MCF 10A (cell line): ENCODE results near the gene HCK. TPM values are rescaled to one million over a fixed set of nuclear protein-coding genes. Genes with fewer than 3 reads are reported as not detected.

Source experiments
- BruUV-seq: library from RNA; stranded (reverse); fragments of 400-500 nt; replicated peaks from 2 replicates; lab custom pipeline; 2021; lab: Mats Ljungman, UMichigan
- CTCF ChIA-PET: fragments of 300-600 bp; sonication (Branson Sonifier 250); formaldehyde crosslinking; extraction: SDS; loops from one replicate; lab custom pipeline; 2021; ENCODE audit warnings: antibody characterized with exemption, inconsistent platforms; lab: Yijun Ruan, JAX
- POLR2A ChIA-PET: fragments of 300-600, 350-650 bp; sonication (Branson Sonifier 250); formaldehyde crosslinking; extraction: SDS; loops from one replicate; lab custom pipeline; 2020; ENCODE audit warnings: antibody characterized with exemption, inconsistent platforms; lab: Yijun Ruan, JAX
- DNase-seq: peaks from one replicate; pipeline ENCODE4 v3.0.0-alpha.2; 2018; ENCODE audit not compliant: unreplicated experiment
- H3K27ac Mint-ChIP-seq: one replicate; pipeline ENCODE4 v1.8.0; 2022; ENCODE audit warnings: mild to moderate bottlenecking, low read depth, mixed read lengths; ENCODE audit not compliant: unreplicated experiment
- H3K27me3 Mint-ChIP-seq: one replicate; pipeline ENCODE4 v1.8.0; 2022; ENCODE audit warnings: mixed read lengths; ENCODE audit not compliant: insufficient read depth, unreplicated experiment
- H3K36me3 Mint-ChIP-seq: one replicate; pipeline ENCODE4 v1.8.0; 2022; ENCODE audit warnings: mild to moderate bottlenecking, moderate library complexity, mixed read lengths; ENCODE audit not compliant: insufficient read depth, unreplicated experiment
- H3K4me1 Mint-ChIP-seq: one replicate; pipeline ENCODE4 v1.8.0; 2022; ENCODE audit warnings: mixed read lengths; ENCODE audit not compliant: insufficient read depth, unreplicated experiment
- H3K4me3 Mint-ChIP-seq: one replicate; pipeline ENCODE4 v1.8.0; 2022; ENCODE audit warnings: mild to moderate bottlenecking, moderate library complexity, mixed read lengths; ENCODE audit not compliant: unreplicated experiment
- H3K9me3 Mint-ChIP-seq: one replicate; pipeline ENCODE4 v1.8.0; 2022; ENCODE audit warnings: mixed read lengths; ENCODE audit not compliant: unreplicated experiment
- intact Hi-C: fragments of 100-400 bp; cut with micrococcal nuclease; formaldehyde crosslinking; loops from 2 replicates; pipeline ENCODE4 v1.14.1; 2022
- total RNA-seq: library from RNA; stranded (reverse); gene quantifications from 2 replicates; pipeline ENCODE4 v1.2.3, GENCODE V29; 2022
- TF ChIP-seq, protein P1 (sequence below): fragments of 200-600 bp; IDR thresholded peaks from one replicate; pipeline ENCODE4 v1.8.0; 2022; ENCODE audit warnings: antibody characterized with exemption, mild to moderate bottlenecking; ENCODE audit not compliant: unreplicated experiment

HCK gene
- total RNA-seq, 1 experiment from 2014 or later: not detected

DNA sequence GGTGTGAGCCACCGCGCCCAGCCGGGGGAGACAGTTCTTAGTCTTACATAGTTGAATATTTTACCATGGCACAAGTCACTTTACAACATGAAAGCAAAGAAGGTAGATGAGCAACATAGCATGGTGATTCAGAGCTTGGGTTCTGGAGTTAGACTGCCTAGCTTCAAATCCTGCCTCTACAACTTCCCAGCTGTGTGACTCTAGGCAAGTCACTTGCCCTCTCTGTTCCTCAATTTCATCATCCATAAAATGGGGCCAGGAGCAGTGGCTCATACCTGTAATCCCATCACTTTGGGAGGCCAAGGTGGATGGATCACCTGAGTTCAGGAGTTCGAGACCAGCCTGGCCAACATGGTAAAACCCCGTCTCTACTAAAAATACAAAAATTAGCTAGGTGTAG lies 26.3 kb downstream of the HCK start:
- BruUV-seq: no TSS peak
- POLR2A ChIA-PET: interaction anchor here (0.6 kb wide), 1 partner anchor 23 kb away, joined by 3 read pairs; no protein-coding TSS in a partner anchor
- CTCF ChIA-PET: interaction anchor here (1.1 to 6.2 kb wide), 3 partner anchors 14 to 48 kb away, joined by 3 to 69 read pairs (median 3); no protein-coding TSS in a partner anchor

DNA sequence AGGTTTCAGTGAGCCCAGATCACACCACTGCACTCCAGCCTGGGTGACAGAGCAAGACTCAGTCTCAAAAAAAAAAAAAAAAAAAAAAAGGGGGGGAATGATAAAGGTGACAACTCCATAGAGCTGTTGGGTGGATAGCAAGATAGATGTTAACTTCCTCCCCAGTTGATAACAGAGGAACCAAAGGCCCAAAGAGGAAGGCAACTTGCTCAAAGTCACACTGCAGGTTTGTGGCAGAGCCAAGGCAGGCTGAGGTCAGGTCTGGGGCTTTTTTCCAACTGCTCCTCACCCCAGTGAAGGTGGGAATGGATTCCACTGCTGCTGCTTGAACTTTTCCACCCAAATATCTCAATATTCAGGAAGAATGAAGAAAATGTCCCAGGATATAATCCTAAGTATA lies 26.7 kb downstream of the HCK start:
- ChIA-PET POLR2A (interaction anchor here (0.6 kb wide), 1 partner anchor 23 kb away, joined by 3 read pairs; no protein-coding TSS in a partner anchor), CTCF (interaction anchor here (0.6 to 6.2 kb wide), 5 partner anchors 13 to 48 kb away, joined by 3 to 69 read pairs (median 3); no protein-coding TSS in a partner anchor)
- TF ChIP-seq, protein P1, sequence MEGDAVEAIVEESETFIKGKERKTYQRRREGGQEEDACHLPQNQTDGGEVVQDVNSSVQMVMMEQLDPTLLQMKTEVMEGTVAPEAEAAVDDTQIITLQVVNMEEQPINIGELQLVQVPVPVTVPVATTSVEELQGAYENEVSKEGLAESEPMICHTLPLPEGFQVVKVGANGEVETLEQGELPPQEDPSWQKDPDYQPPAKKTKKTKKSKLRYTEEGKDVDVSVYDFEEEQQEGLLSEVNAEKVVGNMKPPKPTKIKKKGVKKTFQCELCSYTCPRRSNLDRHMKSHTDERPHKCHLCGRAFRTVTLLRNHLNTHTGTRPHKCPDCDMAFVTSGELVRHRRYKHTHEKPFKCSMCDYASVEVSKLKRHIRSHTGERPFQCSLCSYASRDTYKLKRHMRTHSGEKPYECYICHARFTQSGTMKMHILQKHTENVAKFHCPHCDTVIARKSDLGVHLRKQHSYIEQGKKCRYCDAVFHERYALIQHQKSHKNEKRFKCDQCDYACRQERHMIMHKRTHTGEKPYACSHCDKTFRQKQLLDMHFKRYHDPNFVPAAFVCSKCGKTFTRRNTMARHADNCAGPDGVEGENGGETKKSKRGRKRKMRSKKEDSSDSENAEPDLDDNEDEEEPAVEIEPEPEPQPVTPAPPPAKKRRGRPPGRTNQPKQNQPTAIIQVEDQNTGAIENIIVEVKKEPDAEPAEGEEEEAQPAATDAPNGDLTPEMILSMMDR: no peak
- Mint-ChIP-seq H3K9me3 (no peaks in the 10 kb centered on the region), H3K27me3 (peaks cover 79% of the 10 kb centered on the region), H3K36me3 (no peaks in the 10 kb centered on the region), H3K4me3 (no peak overlapping the region), H3K4me1 (no peaks in the 10 kb centered on the region), H3K27ac (no peak overlapping the region)
- intact Hi-C loops: no loop called here
- no TSS peak for BruUV-seq
- no peak for DNase-seq

More for the DNA sequence above, 26.3 kb downstream of the HCK start:
- H3K9me3 Mint-ChIP-seq: no peaks in the 10 kb centered on the region
- no peak for DNase-seq
- intact Hi-C loops: no loop called here
- H3K27me3 Mint-ChIP-seq: peaks cover 74% of the 10 kb centered on the region
- H3K27ac Mint-ChIP-seq: no peak overlapping the region
- H3K36me3 Mint-ChIP-seq: no peaks in the 10 kb centered on the region
- no peak overlapping the region for H3K4me3 Mint-ChIP-seq
- no peaks in the 10 kb centered on the region for H3K4me1 Mint-ChIP-seq
- TF ChIP-seq, protein P1: no peak

DNA sequence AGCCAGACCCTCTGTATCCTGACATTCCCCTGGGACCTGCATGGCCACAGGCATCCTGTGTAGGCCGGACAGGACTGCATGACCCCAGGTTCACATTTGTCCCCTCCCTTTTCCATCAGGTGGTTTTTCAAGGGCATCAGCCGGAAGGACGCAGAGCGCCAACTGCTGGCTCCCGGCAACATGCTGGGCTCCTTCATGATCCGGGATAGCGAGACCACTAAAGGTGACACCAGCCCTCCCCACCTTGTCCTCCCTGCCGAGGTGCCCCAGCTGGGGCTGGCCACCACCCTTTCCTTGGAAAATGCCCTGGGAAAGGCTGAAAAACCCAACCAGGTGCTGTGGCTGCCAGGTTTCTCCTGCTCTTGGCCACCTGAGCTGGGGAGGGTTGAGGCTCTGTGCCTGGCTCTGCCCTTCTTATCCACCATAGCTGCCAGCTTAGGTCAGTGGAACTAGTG lies 27.6 kb downstream of the HCK start:
- DNase-seq: no peak
- H3K27ac Mint-ChIP-seq: no peak overlapping the region
- no peak overlapping the region for H3K4me3 Mint-ChIP-seq
- TF ChIP-seq, protein P1: no peak
- H3K27me3 Mint-ChIP-seq: peaks cover 88% of the 10 kb centered on the region
- intact Hi-C loops: no loop called here
- POLR2A ChIA-PET: no interaction called here
- BruUV-seq: no TSS peak
- CTCF ChIA-PET: interaction anchor here (0.9 to 6.2 kb wide), 2 partner anchors 12 to 22 kb away, joined by 3 to 69 read pairs; no protein-coding TSS in a partner anchor
- no peaks in the 10 kb centered on the region for H3K36me3 Mint-ChIP-seq
- no peaks in the 10 kb centered on the region for H3K4me1 Mint-ChIP-seq
- no peaks in the 10 kb centered on the region for H3K9me3 Mint-ChIP-seq

DNA sequence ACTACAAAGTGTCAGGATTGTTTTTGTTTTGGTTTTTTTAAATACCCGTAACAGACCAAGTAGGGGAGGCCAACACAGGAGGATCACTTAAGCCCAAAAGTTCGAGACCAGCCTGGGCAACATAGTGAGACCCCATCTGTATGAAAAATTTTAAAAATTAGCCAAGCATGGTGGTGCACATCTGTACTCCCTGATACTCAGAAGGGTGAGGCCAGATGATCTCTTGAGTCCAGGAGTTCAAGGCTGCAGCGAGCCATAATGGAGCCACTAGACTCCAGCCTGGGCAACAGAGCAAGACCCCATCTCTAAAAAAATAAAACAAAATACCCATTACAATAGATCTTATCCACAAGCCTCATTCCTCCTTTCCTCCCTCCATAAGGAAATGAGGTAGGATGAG lies 28.7 kb downstream of the HCK start:
- no peak for DNase-seq
- Mint-ChIP-seq H3K27ac (no peak overlapping the region), H3K4me1 (no peaks in the 10 kb centered on the region), H3K4me3 (no peak overlapping the region), H3K27me3 (peaks cover 89% of the 10 kb centered on the region), H3K36me3 (no peaks in the 10 kb centered on the region), H3K9me3 (no peaks in the 10 kb centered on the region)
- TF ChIP-seq, protein P1: no peak
- POLR2A ChIA-PET: interaction anchor here (0.7 to 1.3 kb wide), 2 partner anchors 14 to 464 kb away, joined by 3 read pairs; no protein-coding TSS in a partner anchor
- CTCF ChIA-PET: interaction anchor here (0.6 to 6.2 kb wide), 8 partner anchors 11 to 258 kb away, joined by 3 to 69 read pairs (median 6); no protein-coding TSS in a partner anchor
- intact Hi-C loops: no loop called here
- no TSS peak for BruUV-seq
